ENCODE data around the gene ADAMTS17.

DNA sequence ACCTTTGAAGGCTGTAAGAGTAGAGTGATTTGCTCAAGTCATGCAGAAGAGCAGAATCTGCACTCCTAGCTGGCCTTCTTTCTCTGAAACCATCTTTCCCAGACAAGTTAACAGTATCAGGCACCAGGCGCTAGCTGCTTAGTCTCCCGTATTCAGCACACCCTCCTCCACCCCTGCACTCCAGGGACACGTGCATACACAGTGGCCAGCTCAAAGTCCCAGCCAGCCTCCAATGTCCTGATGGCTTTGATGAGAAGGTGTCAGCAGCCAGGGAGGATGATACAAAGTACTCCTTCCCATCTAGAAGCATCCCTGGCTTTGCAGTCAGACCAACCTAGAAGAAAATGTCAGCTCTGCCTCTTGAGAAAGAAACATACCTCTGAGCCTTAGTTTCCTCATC lies 177.8 kb downstream of the ADAMTS17 start:
- TF ChIP-seq, protein P1, sequence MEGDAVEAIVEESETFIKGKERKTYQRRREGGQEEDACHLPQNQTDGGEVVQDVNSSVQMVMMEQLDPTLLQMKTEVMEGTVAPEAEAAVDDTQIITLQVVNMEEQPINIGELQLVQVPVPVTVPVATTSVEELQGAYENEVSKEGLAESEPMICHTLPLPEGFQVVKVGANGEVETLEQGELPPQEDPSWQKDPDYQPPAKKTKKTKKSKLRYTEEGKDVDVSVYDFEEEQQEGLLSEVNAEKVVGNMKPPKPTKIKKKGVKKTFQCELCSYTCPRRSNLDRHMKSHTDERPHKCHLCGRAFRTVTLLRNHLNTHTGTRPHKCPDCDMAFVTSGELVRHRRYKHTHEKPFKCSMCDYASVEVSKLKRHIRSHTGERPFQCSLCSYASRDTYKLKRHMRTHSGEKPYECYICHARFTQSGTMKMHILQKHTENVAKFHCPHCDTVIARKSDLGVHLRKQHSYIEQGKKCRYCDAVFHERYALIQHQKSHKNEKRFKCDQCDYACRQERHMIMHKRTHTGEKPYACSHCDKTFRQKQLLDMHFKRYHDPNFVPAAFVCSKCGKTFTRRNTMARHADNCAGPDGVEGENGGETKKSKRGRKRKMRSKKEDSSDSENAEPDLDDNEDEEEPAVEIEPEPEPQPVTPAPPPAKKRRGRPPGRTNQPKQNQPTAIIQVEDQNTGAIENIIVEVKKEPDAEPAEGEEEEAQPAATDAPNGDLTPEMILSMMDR (IDR thresholded peaks at IDR 0.05), result no peak
- no peak for TF ChIP-seq POLR2AphosphoS5 (IDR thresholded peaks at IDR 0.05)
- TF ChIP-seq POLR2A (IDR thresholded peaks at IDR 0.05), result no peak
